ENCODE results near the gene MPHOSPH9.

DNA sequence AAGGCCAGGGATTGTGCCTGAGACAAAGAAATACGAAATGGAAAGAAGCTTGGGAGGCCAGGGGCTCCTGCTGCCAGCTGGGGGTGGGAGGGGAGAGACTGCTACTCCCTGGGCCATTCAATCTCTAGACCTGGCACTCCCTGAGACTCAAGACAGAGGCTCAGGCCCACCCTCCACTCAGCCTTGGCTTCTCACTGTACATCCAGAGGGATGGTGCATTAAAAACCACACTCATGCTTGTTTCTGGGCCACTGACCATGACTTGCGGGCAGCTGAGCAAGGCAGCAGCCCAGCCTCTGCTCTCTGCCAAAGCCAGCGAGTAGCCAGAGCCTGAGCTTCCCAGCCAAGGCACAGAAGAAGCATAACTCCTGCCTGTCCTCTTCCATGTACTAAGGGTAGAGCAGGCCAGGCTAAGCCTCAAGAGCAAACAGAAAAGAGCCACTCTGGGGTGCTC is 123.6 kb downstream of the MPHOSPH9 start:
- TF ChIP-seq POLR2A (IDR thresholded peaks at IDR 0.05) (no peak), CTCF (IDR thresholded peaks at IDR 0.05) (no peak)

Data from lower leg skin (tissue), 3 donors.